ENCODE measurements around the gene CMTM8.

The CMTM8 gene

GRCh38 chr3:32283304-32283703 is 44.8 kb downstream of the CMTM8 start:
- TF ChIP-seq, protein P1, sequence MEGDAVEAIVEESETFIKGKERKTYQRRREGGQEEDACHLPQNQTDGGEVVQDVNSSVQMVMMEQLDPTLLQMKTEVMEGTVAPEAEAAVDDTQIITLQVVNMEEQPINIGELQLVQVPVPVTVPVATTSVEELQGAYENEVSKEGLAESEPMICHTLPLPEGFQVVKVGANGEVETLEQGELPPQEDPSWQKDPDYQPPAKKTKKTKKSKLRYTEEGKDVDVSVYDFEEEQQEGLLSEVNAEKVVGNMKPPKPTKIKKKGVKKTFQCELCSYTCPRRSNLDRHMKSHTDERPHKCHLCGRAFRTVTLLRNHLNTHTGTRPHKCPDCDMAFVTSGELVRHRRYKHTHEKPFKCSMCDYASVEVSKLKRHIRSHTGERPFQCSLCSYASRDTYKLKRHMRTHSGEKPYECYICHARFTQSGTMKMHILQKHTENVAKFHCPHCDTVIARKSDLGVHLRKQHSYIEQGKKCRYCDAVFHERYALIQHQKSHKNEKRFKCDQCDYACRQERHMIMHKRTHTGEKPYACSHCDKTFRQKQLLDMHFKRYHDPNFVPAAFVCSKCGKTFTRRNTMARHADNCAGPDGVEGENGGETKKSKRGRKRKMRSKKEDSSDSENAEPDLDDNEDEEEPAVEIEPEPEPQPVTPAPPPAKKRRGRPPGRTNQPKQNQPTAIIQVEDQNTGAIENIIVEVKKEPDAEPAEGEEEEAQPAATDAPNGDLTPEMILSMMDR (IDR thresholded peaks at IDR 0.05; ENCODE audit: control insufficient read depth, extremely low read depth, insufficient read depth), result no peak
- H3K4me3 ChIP-seq (ENCODE audit: low read depth, low read length), result no peak overlapping the region
- no peak for DNase-seq (ENCODE audit: low read depth)

- TF ChIP-seq, protein P1 (IDR thresholded peaks at IDR 0.05; ENCODE audit: control insufficient read depth, extremely low read depth, insufficient read depth), result no peak
- no peak for DNase-seq (ENCODE audit: low read depth)
- no peak overlapping the region for H3K4me3 ChIP-seq (ENCODE audit: low read depth, low read length)
These were observed 46.1 kb downstream of the CMTM8 start for GRCh38 chr3:32284443-32285212.

DNA sequence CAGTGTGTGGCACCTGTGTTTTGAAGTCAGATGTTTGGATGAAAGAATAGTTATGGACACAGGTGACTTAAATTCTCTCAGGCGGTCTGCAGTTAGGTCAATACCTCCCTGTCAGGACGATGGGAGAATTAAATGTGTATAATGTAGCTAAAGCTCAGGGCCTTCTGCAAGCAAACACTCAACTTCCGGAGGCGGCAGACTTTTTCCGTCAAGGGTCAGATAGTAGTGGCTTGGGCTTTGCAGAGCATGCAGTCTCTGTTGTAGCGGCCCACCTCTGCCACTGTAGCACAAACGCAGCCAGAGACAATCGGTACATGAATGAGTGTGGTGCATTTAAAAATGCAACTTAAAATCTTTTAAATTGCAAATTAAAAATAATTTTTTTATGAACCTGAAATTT is 47.4 kb downstream of the CMTM8 start:
- DNase-seq (ENCODE audit: low read depth), result no peak
- TF ChIP-seq, protein P1 (IDR thresholded peaks at IDR 0.05; ENCODE audit: control insufficient read depth, extremely low read depth, insufficient read depth), result no peak
- no peak overlapping the region for H3K4me3 ChIP-seq (ENCODE audit: low read depth, low read length)

DNA sequence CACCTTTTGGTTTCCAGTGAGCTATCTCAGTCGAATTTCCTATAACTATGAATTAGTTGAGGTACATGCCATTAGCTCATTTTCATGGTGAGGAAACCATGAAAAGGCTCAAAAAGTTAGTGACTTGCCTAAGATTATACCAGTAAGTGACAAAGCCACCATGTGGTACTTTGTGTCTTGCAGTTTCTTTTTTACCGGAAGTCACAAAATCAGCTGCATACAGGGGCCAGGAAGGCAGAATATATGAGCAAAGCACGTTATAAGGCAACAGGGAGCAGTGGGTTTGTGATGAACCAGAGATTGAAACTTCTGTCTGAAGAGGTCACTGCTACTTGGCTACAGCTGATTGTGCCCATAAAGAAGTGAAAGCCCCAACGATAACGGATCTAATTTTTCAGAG is 50.3 kb downstream of the CMTM8 start:
- TF ChIP-seq, protein P1 (IDR thresholded peaks at IDR 0.05; ENCODE audit: control insufficient read depth, extremely low read depth, insufficient read depth), result no peak
- DNase-seq (ENCODE audit: low read depth), result no peak
- no peak overlapping the region for H3K4me3 ChIP-seq (ENCODE audit: low read depth, low read length)

DNA sequence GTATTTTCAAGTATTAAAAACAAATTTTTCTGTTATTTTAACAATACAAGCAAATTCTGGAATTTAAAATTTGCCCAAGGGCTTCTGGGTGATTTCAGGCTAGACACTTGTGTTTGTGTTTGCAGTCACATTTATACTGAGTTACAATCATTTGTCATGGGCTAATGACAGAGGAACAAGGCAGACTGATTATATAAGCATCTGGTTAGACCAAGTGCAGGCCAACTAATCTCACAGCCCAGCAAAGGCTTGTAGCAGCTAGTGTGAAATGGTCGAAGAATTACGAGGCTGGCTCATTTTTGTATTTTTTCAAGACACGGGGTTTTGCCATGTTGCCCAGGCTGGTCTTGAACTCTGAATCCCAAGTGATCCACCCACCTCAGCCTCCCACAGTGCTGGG is 52.1 kb downstream of the CMTM8 start:
- H3K4me3 ChIP-seq (ENCODE audit: low read depth, low read length), result no peak overlapping the region
- DNase-seq (ENCODE audit: low read depth), result no peak
- TF ChIP-seq, protein P1 (IDR thresholded peaks at IDR 0.05; ENCODE audit: control insufficient read depth, extremely low read depth, insufficient read depth), result no peak

DNA sequence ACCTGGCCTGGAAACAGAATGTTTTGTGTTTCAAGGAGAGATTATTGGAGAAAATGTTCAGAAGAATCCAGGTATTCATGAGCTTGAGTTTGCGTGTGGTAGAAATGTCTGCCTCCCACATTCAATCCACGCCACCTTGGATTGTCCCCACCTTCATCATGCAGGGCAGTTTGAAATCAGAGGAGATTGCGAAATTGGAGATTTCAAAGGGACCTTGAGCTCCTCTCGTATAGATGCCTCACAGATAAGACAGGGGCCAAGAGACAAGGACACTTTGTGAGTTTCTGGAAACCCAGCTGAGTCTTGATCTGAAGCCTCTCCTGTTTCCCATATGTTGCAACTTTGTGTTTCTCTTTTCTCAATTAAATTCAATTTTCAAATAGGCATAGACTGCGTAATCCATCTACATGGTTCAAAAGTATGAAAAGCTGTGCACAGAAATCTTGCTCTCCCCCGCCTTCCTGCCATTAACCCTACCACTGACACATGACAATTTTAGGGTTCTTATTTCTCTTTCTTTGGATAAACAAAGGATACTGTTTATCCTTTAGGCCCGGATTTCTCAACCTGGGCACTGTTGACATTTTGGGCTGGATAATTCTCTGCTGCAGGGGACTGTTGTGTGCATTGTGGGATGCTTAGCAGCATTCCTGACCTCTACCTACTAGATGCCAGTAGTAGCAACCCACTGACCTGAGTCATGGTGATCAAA is 53.8 kb downstream of the CMTM8 start:
- no peak for DNase-seq (ENCODE audit: low read depth)
- no peak overlapping the region for H3K4me3 ChIP-seq (ENCODE audit: low read depth, low read length)
- TF ChIP-seq, protein P1 (IDR thresholded peaks at IDR 0.05; ENCODE audit: control insufficient read depth, extremely low read depth, insufficient read depth), result no peak

Data from LNCaP clone FGC (cell line).